ENCODE data around the gene NDUFB7.
"Not testable (repeated sequence)": the region's sequence is repeated elsewhere in the genome, so short reads cannot be mapped to it uniquely, and the experiment has no call there.

Gene NDUFB7

DNA sequence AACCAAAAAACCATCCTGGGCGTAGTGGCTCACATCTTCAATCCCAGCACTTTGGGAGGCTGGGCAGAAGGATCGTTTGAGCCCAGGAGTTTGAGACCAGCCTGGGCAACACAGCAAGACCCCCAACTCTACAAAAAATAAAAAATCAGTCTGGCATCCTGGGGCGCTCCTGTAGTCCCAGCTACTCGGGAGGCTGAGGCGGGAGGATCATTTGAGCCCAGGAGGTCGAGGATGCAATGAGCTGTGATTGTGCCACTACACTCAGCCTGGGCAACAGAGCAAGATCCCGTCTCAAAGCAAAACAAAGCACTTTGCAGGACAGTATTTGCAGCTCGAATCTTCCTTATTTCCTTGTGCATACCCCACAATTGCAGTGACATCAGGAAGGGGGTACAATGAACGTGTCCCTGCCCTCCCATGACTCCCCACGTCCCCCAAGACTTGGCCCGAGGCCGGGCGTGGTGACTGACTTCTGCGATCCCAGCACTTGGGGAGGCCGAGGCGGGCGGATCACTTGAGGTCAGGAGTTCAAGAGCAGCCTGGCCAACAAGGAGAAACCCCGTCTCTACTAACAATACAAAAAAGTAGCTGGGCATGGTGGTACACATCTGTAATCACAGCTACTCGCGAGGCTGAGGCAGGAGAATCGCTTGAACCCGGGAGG, 870 bp downstream of the NDUFB7 start:
- DNase-seq = no peak

DNA sequence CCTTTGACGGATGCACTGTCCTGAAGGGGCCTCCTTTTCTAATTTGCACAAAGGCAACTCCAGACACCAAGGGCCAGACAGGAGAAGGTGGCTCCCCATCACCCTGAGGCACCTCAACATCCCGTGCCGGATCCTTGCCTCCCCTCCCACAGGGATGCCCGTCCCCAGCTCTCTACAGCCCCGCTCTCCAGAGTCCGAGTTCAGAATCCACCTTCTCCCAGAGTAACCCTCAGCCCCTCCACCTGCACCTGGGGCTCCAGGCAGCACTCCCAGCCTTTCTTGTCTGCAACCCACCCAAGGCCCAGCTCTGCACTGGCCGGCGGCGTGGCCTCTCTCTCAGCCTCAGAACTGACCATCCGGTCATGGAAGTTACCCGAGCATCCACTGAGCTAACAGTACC, 4.8 kb downstream of the NDUFB7 start:
- DNase-seq = no peak

DNA sequence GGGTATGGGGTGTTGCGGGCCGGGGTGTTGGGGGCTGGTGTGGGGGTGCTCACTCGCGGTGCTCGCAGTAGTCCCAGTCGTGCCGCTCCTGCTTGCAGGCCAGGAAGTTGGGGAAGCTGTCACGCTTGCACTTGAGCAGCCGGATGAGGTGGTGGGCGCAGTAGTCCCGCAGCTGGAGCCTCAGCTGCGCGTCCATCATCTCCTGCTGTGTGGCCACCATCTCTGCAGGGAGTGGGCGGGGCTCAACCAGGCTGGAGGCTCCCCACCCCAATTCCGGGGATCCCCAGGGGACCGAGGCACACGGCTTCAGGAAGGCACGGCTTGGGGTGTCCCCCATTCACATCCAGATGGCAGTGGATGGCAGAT, 5.2 kb downstream of the NDUFB7 start:
- DNase-seq = no peak

DNA sequence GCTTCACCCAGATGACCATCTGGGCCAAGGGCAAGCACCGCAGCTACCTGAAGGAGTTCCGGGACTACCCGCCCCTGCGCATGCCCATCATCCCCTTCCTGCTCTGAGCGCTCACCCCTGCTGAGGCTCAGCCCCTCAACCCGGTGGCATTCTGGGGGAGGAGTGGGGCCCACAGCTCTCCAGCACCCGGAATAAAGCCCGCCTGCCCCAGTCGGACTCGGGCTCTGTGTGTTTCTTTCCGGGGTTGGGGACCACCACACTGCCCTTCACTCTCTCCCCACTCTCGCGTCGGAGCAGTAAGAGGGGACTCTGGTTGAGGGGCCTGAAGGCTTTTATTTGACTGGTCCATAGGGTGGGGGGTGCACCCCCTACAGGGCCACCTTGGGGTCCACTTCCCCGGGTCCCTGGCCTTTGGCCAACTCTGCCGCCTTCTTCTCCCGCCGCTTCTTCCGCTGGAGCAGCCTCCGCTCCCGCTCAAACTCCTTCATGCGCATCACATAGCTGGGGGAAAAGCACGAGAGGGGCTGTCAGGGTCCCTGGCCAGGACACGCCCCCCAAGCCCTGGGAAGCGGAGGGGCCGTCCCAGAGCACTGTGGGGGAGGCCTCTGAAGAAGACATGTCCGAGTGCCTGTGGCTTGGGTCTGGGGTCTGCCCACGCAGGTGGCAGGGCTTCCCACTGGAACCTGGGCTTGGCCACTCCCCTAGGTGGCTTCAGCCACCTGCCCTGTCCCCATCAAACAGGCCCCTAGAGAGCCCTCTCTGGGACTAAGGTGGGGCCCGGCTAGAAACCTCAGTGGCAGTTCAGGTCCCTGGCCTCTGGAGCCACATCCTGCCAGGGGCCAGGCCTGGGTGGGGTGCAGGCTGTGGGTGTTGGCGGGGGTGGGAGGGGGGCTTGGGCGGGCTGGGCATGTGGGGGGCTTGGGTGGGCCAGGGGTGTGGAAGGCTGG, 5.8 kb downstream of the NDUFB7 start:
- DNase-seq = no peak

DNA sequence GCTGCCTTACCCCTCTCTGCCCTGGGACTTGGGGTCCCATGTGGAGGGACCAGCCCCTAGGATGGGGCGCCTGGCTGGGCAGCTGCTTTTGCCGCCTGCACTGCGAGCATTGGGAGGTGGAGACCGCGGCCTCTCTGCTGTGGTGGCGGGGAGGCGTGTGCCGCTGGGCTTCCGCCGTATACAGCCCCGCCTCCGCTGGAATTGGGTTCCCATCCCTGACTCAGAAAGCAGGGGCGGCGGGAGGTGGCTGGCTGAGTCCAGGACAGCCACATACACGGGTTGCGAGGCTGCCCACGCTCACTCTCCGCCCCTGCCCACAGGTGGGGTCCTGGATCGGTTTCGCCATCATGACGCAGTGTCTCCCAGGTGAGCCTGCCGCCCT, 6.6 kb downstream of the NDUFB7 start:
- no peak for DNase-seq

DNA sequence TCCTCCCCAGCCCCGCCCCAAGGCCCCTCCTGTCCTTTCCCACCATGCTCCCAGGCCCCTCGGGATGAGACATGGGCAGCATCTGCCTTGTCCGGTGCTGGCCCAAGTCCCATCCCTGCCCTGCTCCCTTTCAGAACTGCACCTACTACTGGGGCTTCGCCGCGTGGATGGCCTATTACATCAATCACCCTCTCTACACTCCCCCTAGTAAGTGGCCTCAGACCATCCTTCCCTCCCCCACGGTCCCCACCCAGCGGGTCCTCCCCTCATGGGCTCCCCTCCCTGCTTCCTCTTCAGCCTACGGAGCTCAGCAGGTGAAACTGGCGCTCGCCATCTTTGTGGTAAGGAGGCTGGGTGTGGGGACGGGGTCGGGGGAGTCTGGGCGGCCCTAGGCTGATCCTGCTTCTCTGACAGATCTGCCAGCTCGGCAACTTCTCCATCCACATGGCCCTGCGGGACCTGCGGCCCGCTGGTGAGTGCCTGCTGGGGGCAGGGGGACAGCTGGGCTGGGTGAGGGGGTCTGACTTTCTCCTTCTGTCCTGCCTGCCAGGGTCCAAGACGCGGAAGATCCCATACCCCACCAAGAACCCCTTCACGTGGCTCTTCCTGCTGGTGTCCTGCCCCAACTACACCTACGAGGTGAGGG, 7.1 kb downstream of the NDUFB7 start:
- not testable (repeated sequence) for DNase-seq

DNA sequence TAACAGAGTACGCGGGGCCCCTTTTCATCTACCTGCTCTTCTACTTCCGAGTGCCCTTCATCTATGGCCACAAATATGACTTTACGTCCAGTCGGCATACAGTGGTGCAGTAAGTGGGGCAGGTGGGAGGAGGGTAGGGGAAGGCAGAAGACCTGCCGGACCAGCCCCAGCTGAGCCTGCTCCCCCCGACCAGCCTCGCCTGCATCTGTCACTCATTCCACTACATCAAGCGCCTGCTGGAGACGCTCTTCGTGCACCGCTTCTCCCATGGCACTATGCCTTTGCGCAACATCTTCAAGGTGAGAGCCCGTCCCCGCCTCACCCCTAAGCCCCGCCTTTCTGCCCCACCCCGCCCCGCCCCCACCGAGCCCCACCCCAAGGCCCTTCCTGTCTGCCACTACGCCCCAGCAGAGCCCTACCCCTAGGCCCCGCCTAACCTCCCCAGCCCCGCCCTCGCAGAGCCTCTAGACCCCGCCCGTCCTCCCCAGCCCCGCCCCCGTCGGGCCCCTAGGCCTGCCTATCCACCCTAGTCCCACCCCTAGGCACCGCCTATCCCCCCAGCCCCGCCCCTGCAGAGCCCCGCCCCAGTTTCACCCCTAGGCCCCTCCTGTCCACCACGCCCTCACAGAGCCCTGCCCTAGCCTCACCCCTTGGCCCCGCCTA, 7.7 kb downstream of the NDUFB7 start:
- DNase-seq = peak; percentile 22

DNA sequence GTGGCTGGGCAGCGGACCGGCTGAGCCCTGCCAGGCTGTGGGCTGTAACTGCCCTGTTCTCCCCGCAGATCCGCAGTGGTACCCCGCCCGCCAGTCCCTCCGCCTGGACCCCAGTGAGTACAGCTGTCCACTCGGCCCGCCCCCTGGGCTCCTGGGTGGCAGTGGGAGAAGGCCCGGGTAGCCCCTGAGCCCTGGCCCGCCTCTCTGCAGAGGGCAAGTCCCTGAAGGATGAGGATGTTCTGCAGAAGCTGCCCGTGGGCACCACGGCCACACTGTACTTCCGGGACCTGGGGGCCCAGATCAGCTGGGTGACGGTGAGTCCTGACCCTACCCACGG, 8.3 kb downstream of the NDUFB7 start:
- DNase-seq = no peak

DNA sequence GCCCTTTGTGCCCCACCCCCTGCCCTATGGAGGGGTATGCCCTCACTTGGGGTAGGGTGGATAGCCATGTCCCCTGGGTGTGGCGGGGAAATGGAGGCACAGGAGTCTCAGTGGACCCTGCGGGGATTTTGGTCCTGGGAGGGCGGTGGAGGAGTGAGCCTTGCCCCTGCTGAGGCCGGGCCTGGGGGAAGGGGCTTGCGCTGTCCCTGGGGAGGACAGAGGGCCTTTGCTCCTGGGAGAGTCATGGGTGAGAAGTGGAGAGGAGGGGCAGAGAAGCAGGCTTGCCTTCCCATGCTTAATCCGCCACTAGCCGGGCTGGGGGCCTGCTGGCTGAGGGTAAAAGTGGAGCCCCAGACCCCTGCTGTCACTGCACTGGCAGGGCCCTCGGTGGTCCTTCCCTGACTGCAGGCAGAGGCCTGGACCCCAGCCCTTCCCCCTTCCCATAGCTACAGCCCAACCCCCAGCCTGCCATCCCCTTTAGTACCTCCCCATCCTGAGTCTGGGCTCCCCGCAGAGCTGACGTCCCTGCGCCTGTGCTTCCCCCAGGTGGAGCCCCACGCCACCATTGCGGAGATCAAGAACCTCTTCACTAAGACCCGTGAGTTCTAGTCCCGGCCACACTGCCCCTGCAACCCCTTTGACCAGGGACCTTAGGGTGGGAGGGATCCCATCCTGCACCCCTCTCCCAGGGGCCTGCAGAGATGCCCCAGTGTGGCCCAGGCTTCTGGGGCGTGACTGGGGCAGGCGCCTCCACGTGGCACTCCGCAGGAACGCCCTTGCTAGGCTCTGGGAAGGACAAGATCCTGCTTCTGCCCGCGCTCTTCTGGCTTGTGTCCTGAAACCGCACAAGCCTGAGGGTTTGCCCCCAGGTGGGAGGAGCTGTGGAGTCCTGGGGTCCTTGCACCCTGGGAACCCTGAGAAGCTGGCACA, 8.9 kb downstream of the NDUFB7 start:
- DNase-seq = no peak

DNA sequence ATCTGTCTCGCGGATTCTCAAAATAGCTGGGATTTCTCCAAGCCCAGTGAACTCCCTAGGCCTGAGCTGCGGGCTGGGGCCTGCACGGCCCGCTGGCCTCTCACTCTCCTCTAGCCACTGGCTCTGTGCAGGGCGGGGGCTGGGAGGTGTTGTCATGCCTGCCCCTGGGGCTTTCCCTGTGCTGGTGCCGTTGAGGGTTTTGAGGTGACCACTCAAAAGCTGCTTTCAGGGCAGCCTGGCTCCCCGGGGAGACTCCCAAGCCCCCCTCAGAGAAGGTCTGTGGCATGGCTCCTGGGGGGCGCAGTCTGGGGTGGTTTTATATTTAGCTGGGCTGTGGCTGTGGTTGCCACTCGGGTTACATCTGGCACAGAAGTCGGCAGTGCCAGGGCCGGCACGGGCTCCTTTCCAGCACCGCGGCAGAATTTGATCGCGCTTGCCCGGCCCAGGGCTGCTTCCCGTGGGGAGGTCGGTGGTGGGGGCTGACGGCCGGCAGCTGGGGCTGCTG, 10.0 kb downstream of the NDUFB7 start:
- no peak for DNase-seq

DNA sequence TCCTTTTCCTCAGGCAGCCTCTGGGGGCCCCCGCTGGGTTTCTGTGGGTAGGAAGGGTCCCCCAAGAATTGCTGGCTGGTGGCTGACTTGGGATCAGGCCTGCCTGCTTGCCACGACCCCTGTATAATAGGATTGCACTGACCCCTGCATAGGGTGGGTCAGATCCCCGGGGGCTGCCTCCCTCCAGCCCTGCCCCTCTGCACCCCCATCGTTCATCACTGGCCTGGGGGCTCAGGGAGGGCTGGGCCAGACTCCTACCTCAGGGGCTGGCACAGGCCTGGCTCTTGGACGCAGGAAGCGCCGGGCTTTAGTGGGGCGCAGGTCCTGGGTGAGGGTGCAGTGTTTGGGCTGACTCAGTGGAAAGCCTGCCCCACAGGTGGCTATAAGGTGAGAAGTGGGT, 10.6 kb downstream of the NDUFB7 start:
- no peak for DNase-seq

DNA sequence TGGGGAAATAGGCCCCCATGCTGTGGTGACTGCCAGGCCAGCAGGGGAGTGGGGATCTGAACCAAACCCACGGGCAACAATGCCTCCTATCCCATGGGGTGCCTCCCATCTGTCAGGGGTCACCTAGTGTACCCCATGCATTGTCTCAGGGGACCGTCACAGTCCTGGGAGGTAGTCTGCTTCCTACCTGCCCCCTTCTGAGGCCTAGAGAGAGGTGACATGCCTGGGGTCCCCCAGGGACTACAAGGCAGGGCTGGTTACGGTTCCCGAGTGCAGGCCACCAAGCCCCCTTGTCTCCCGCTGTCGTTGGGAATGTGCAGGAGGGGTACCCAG, 11.1 kb downstream of the NDUFB7 start:
- DNase-seq = no peak

DNA sequence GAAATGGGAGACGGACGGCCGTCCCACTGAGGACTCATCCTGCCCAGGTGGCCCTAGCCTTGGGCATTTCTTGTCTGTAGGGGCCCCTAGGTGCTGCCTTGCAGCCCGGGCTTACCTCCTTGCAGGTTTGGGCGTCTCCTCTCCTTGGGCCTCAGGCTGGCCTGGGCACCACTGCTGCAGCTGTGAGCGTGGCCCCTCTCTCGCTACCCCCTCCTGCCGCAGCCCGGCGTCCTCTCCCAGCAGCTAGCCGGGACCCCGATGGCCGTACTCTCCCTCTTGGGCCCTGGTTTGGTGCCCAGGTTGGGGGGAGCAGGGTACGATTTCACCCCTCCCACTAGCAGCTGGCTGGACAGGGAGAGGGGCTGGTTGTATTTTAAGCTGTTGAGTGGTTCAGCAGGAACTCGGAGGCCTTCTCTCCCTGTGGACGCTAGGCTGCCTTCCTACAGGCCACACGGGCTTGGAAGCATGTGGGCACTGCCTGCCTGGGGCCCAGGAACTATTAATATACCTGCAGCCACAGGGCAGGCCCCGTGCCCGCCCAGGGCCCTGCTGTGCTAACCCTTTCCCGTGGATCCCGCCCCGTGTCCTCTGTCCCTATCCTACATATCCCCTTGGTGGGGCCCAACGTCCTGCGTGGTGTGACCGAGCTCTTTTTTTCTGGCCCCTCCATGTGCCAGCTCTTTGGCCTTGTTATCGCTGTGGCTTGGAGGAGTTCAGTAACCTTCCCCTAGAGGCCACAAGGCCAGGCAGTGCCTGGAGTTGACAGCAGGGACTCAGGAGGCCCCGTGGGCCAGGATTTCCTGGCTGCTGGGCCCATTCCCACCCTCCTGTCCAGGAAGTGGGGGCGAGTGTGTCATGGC, 11.7 kb downstream of the NDUFB7 start:
- DNase-seq = no peak

DNA sequence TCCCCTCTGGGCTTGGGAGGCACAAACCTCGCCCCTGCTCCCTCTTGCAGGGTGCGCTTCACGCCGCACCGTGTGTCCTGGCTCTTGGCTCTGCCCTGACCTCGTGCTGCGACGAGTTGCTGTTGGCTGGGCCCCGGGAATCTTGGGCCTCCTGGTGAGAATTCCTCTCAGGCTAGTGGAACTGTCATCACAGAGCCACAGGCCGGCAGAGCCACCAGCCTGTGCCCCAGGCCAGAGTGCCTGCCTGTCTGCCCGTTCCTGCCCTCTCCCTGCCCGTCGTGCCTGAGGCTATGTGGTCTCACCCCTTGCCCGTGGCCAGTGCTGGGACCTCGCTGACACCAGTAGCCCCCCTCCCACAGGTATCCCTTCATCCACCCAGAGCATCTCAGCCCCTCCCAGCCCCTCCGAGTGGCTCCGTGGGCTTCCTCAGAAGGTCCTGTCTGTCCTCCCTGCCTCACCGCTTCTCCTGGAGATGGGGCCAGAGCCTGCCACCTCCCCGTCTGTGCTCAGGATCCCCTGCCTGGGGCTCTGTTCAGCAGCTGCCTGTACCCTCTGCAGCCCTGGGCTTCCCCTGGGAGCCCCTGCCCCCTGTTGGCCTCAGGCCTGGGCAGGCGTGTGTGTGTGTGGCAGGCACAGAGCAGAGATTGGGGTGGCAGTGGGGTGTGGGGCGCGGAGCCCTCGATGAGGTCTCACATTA, 13.3 kb downstream of the NDUFB7 start:
- DNase-seq = no peak

DNA sequence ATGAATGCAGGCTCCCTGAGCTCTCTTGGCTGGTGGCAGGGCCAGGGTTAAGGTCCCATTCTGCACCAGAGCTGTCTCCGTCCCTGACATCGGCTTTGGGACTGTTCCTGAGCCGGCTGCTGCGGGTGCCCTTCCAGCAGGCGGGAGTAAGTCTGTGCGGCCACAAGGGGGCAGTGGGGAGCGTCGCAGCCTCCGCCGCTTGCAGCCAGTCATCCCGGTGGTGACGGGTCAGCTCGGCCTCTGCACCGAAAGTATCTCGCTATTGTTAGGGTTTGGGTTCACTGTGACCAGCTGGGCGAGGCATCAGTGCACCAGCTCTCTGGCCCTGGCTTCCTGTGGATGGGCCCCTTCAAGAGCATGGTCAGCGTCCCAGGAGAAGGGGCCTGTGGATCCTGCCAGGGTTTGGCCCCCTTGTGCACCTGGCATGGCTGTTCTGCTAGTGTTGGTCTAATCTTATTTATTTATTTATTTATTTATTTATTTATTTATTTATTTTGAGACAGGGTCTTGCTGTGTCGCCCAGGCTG, 15.1 kb downstream of the NDUFB7 start:
- peak; percentile 77 for DNase-seq

DNA sequence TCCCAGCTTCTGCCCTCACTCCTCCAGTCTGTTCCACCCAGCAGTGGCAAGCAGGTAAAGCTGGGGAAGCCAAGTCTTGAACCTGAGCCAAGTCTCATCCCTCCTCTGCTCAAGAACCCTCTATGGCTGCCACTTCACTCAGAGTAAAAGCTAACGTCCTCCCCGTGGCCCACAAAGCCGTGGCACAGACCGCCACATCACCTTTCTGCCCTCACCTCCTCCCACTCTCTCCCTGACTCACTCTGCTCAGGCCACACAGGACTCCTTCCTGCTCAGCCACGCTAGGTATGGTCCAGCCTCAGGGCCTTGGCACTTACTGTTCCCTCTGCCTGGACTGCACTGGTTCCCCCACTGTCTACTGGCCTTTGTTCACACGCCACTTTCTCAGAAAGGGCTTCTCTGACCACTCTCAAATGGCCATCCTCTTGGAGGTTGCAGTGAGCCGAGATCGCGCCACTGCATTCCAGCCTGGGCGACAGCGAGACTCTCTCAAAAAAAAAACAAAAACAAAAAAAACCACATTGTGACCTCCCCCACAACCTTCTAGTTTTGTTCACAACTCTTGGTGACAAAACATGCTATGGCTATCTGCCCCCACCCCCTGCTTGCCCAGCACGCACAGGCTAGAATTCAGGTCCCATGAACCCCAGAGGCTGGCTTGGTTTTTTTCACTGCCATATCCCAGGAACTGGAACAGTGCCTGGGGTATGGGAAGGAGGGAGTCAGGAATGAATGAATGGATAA, 15.8 kb downstream of the NDUFB7 start:
- no peak for DNase-seq

DNA sequence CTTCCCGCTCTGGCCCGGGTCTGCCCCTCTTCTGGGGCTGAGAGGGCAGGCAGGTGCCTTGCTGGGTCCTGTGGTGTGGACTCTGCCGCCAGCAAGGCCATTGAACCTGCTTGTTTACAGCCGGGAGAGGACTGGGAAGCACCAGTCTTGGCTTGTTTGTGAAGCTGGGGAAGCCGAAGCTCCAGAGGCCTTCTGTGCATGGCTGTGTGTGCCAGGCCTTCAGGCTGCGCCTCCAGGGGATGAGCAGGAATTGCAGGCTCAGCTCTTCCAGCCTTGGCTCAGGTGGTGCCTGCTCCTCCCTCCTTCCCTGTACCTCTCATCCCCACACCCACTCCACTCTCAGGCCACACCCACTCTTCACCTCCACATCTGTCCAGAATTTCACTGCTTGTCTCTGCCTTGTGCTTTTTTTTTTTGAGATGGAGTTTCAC, 17.5 kb downstream of the NDUFB7 start:
- no peak for DNase-seq

DNA sequence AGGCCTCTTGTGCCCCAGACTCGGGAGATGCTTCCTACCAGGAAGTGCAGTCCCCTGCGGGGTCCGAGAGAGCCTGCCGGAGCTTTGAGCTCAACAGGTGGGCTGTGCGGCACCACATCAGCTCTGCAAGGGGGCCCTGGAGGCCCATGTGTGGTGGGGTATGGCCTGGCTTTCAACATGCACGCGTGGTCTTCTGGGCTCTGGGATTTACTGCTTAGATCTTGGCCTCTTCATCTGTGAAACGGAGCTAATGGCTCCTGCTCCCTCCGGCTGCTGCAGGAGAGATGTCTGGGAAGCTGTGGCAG, 18.0 kb downstream of the NDUFB7 start:
- DNase-seq = no peak

DNA sequence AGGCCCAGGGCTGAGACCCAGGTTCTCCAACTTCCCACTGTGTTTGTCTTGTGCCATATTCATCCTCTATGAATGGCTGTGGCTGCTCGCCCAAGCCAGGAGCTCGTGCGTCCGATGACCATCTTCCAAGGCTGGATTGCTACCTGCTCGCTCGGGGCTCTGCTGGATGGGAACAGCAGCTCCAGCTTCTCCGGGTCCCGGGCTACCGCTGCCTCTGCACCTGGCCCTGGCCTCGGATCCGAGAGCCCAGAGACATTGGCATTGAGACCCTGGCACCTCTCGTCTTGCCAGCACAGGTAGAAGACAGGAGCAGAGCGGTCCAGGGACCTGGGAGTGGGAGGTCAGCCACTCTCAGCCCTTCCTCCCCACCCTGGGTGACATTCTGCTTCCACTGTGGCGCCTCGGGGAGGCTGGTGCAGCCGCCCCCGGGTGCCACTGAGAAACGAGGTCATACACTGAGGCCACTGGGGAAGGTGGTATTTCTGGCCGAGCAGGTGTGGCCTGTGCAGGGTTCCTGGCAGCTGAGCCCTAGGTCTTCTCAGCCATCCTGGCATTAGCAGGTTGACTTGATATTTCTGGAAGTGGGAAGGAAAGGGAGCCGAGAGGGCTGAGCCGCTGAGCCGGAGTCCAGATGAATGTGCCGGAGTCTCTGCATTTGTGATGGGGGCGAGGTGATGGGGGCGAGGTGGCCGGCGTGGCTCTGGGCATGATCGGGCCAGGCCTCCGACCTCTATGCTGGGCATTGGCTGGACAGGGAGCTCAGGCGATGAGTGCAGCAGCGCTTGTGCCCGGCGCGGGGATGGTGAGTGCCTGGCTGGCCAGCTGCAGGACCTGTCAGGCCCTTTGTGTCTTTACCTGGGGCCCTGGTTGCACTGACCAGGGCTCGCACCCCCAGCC, 18.6 kb downstream of the NDUFB7 start:
- no peak for DNase-seq

All from activated naive CD4-positive, alpha-beta T cell treated with Interleukin-2 at 50 U/mL for 16 hours (primary cell).